ENCODE measurements around the gene LMOD3. TPM values are rescaled to one million over a fixed set of nuclear protein-coding genes. Genes with fewer than 3 reads are reported as not detected.

LMOD3 gene
- polyA plus RNA-seq, 2 of the 4 experiments (the other 2 are of a cell fraction) = not detected

DNA sequence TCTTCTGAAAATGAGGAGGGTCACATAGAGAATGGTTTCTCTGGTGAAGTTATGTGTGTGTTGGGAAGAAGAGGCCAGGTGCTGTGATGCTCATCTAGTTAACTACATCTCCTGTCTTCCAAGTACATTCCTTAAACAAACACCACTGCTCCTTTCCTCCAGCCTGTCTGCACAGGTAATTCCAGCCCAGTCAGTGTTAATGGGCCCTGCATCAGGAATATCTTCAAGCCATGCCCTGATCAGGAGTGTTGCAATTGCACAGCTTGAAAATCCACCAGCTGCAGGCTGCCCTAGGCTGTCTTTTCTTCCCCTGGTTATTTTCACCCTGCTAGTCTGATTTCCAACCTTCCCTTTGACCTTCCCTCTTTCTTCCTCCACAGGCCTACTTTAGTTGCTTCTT, 41.9 kb upstream of the LMOD3 start:
- no peak for FAIRE-seq
- no peak for DNase-seq (ENCODE audit: low read depth in 1 of 2, low spot score in 1 of 2)
- no peaks in the 10 kb centered on the region for H3K4me1 ChIP-seq
- H3K9me3 ChIP-seq = no peaks in the 10 kb centered on the region
- CTCF ChIA-PET = interaction anchor here (13.0 kb wide), 1 partner anchor 144 kb away, joined by 283 read pairs; no protein-coding TSS in a partner anchor
- H3K4me3 ChIP-seq = no peak overlapping the region
- no peak for TF ChIP-seq ZC3H11A (IDR thresholded peaks at IDR 0.05)
- TF ChIP-seq, protein P1, sequence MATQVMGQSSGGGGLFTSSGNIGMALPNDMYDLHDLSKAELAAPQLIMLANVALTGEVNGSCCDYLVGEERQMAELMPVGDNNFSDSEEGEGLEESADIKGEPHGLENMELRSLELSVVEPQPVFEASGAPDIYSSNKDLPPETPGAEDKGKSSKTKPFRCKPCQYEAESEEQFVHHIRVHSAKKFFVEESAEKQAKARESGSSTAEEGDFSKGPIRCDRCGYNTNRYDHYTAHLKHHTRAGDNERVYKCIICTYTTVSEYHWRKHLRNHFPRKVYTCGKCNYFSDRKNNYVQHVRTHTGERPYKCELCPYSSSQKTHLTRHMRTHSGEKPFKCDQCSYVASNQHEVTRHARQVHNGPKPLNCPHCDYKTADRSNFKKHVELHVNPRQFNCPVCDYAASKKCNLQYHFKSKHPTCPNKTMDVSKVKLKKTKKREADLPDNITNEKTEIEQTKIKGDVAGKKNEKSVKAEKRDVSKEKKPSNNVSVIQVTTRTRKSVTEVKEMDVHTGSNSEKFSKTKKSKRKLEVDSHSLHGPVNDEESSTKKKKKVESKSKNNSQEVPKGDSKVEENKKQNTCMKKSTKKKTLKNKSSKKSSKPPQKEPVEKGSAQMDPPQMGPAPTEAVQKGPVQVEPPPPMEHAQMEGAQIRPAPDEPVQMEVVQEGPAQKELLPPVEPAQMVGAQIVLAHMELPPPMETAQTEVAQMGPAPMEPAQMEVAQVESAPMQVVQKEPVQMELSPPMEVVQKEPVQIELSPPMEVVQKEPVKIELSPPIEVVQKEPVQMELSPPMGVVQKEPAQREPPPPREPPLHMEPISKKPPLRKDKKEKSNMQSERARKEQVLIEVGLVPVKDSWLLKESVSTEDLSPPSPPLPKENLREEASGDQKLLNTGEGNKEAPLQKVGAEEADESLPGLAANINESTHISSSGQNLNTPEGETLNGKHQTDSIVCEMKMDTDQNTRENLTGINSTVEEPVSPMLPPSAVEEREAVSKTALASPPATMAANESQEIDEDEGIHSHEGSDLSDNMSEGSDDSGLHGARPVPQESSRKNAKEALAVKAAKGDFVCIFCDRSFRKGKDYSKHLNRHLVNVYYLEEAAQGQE (IDR thresholded peaks at IDR 0.05) = no peak
- POLR2A ChIA-PET = no interaction called here
- H3K27ac ChIP-seq = no peak overlapping the region
- no peak overlapping the region for H3K4me2 ChIP-seq
- no peak for ATAC-seq

DNA sequence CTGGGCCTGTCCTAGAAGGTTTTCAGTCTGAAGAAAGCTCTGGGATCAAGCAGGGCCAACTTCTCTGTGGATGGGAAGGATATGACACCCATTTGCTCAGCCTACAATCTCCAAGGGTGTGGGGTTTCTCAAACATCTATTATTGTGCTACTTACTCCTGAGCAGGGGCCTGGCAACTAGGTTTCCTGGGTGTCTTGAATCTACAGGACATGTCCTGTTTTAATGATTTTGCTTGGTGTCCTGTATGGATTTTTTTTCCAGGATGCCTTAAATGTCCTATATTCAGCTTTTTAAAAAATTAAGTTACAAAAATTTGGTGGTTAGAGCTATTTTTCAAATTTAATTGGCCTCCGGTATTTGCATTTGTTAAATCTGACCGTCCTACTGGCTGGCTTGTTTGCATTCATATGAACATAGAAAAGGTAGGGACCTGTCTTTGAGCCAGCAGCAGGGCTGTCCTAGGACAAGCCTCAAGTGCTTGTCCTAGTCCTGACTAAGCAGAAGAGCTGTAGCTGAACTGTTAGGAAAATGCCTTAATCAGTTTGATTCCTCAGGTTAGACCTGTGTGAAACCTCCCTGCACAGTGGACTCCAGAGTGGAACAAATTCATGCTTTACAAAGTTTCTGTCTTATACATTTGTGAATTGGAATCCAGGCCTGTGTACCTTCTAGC, 40.0 kb upstream of the LMOD3 start:
- FAIRE-seq = no peak
- no peaks in the 10 kb centered on the region for H3K4me1 ChIP-seq
- ChIA-PET CTCF (interaction anchor here (0.7 to 13.0 kb wide), 32 partner anchors 8 to 509 kb away, joined by 3 to 283 read pairs (median 5); no protein-coding TSS in a partner anchor), POLR2A (no interaction called here)
- no peak for DNase-seq (ENCODE audit: low read depth in 1 of 2, low spot score in 1 of 2)
- no peaks in the 10 kb centered on the region for H3K9me3 ChIP-seq
- WGBS (ENCODE audit: missing lambda C conversion rate) = 80% methylated on average over 2 of the region's 2 CpGs
- no peak for ATAC-seq
- H3K4me2 ChIP-seq = no peak overlapping the region
- no peak overlapping the region for H3K4me3 ChIP-seq
- H3K27ac ChIP-seq = no peak overlapping the region
- TF ChIP-seq FOSL2 (IDR thresholded peaks at IDR 0.05) (no peak), FOSL2 (CRISPR knock-in tag; IDR thresholded peaks at IDR 0.05) (no peak), RAD21 (conservative IDR thresholded peaks at IDR 0.05 in 1 of 2, IDR thresholded peaks at IDR 0.05 in 1 of 2) (no peak), EP300 (IDR thresholded peaks at IDR 0.05) (no peak), MAFK (IDR thresholded peaks at IDR 0.05; ENCODE audit: partially characterized antibody) (no peak)
- TF ChIP-seq, protein P2, sequence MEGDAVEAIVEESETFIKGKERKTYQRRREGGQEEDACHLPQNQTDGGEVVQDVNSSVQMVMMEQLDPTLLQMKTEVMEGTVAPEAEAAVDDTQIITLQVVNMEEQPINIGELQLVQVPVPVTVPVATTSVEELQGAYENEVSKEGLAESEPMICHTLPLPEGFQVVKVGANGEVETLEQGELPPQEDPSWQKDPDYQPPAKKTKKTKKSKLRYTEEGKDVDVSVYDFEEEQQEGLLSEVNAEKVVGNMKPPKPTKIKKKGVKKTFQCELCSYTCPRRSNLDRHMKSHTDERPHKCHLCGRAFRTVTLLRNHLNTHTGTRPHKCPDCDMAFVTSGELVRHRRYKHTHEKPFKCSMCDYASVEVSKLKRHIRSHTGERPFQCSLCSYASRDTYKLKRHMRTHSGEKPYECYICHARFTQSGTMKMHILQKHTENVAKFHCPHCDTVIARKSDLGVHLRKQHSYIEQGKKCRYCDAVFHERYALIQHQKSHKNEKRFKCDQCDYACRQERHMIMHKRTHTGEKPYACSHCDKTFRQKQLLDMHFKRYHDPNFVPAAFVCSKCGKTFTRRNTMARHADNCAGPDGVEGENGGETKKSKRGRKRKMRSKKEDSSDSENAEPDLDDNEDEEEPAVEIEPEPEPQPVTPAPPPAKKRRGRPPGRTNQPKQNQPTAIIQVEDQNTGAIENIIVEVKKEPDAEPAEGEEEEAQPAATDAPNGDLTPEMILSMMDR (IDR thresholded peaks at IDR 0.05) = no peak

DNA sequence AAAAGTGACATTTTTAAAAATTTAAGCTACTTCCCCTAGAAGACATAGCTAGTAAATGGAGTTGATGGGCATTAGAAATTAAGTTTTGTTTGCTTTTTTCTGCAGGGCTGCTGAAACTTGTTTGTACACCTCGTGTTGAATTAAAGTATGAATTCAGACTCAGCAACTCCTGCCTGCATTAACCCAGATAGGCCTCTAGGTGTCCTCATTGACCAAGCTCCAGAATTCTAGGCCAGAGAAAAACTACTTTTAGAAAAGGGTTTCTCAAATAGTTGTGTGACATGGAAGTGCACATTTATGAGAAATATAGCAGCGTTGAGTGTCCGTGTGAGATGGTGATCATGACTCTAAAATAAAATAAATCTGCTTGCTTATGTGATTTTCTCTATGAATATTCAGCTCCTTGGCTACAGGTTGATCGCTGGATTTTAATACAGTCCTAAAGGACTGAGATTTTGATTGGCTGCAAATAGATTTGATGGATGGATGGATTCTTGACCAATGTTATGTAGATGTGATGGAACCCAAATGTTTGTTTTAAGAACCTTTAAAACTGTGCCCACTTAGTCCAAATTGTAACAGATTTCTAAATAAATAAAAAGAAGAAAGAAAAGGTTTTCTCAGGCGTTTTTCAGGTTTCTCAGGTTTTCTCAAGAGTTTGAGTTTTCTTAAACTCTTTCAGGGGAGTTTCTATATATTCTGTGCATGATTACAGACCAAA, 39.4 kb upstream of the LMOD3 start:
- H3K4me2 ChIP-seq = no peak overlapping the region
- FAIRE-seq (no peak), ATAC-seq (peak in 1 of 2 experiments; percentile 60; a peak in 4 of 6 replicates), DNase-seq (ENCODE audit: low read depth in 1 of 2, low spot score in 1 of 2) (peak; percentile 41 to 42)
- no peaks in the 10 kb centered on the region for H3K4me1 ChIP-seq
- ChIA-PET CTCF (interaction anchor here (0.7 to 13.0 kb wide), 55 partner anchors 9 to 514 kb away, joined by 3 to 283 read pairs (median 5); partner anchors contain the start of gene FRMD4B), POLR2A (no interaction called here)
- no peak overlapping the region for H3K4me3 ChIP-seq
- TF ChIP-seq TFCP2L1 (CRISPR knock-in tag; IDR thresholded peaks at IDR 0.05) (no peak), ESRRA (IDR thresholded peaks at IDR 0.05; ENCODE audit: borderline replicate concordance, low read length) (no peak), RAD21 (conservative IDR thresholded peaks at IDR 0.05 in 1 of 2, IDR thresholded peaks at IDR 0.05 in 1 of 2) (peak; percentile 94 to 96), SMC3 (IDR thresholded peaks at IDR 0.05) (peak; percentile 93), JUNB (IDR thresholded peaks at IDR 0.05) (no peak), CBX2 (IDR thresholded peaks at IDR 0.05; ENCODE audit: borderline replicate concordance, low read depth) (no peak)
- TF ChIP-seq, protein P2 (IDR thresholded peaks at IDR 0.05) = peak; percentile 88
- TF ChIP-seq, protein P3, sequence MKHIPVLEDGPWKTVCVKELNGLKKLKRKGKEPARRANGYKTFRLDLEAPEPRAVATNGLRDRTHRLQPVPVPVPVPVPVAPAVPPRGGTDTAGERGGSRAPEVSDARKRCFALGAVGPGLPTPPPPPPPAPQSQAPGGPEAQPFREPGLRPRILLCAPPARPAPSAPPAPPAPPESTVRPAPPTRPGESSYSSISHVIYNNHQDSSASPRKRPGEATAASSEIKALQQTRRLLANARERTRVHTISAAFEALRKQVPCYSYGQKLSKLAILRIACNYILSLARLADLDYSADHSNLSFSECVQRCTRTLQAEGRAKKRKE (CRISPR knock-in tag; IDR thresholded peaks at IDR 0.05; ENCODE audit: low read depth) = no peak
- no peak overlapping the region for H3K27ac ChIP-seq
- no peaks in the 10 kb centered on the region for H3K9me3 ChIP-seq
- WGBS (ENCODE audit: missing lambda C conversion rate) = 35% methylated on average over 5 of the region's 5 CpGs
